Stimulated activated CD4-positive, alpha-beta T cell treated with anti-CD3 and anti-CD28 coated beads, Interleukin-2, amount 100 ng/mL, for 24 hours (primary cell): ENCODE measurements around the gene UHRF1.
A peak's percentile ranks its signal among the peaks of the same experiment; 100 is the strongest.
"Not testable (repeated sequence)": the region's sequence is repeated elsewhere in the genome, so short reads cannot be mapped to it uniquely, and the experiment has no call there.

Experiments used
- DNase-seq, 2 donors: peaks; one replicate each; pipeline ENCODE4 v3.0.0-alpha.2; 2020

UHRF1 gene

GRCh38 chr19:4909156-4909896 is at the start of gene UHRF1:
UHRF1 (plus strand) TSS chr19:4909501; CDS start chr19:4910886, 1,385 bp downstream.
- peak; percentile 70 to 88 for DNase-seq

GRCh38 chr19:4859697-4860096 is 49.6 kb upstream of the UHRF1 start:
- no peak for DNase-seq

GRCh38 chr19:4861147-4861546 is 48.2 kb upstream of the UHRF1 start:
- no peak for DNase-seq

DNA sequence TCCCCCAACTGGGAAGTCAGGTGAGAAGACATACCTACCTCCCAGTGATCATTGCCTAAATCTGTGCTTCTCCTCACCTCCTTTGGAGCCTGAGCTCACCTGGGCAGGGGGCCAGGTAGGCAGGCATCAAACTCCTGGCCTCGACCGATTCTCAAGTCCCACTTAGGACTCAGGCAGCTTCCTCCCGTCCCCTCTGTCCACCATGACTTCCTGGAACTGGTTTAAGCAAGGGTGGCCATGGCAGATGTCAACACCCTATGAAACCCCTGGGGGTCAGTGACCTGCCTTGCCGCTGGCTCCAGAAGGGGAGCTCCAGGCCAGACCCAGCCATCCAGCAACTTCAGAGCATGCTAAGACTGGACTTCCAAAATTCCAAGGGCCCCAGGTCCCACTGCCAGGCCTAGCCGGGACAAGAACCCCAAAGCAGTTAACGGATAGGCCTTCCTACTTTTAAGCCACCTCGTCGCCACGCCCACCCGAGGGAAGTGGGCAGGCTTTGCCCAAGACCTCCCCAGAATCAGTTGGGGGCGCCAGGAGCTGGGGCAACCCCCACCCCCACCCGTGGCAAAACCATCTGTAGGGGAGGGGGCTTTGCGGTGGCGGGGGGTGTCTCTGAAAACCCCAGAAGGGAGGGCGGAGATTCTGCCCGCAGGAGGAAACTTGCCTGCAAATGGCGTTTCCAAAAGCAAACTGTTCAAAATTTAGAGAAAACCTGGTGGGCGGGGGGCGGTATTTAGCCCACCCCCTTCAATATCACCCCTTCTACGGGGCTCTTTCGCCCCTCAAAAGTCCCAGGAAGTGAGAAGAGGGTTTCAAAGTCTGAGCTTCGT is 42.5 kb upstream of the UHRF1 start:
- peak; percentile 48 to 56 for DNase-seq

DNA sequence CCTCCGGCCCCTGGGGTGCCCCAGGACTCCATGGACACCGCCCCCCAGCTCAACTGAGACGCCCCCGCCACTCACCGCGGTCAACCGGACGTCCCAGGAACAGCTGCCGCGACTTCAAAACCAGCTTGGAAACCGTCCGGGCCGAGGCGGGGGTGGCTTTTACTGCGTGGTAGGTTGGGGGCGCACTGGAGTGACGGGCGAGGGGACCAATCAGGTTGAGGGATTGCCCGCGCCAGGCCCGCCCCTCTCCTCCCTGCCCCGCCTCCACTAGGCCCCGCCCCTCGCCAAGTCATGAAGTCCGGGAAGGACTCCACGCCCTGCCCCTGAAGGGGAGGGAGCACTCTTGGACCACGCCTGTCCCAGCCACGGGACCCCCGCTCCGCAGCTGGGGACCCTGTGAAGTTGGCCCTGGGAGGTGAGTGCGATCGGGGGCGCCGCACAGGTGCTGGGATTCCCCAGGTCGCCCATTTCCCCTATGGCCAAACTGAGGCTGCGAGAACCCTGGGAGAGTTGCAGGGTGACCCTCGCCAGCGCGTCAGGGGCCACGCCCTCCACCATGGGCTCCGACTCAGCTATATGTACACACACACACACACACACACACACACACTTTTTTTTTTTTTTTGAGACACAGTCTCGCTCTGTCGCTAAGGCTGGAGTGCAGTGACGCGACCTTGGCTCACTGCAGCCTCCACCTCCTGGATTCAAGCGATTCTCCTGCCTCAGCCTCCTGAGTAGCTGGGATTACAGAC is 41.6 kb upstream of the UHRF1 start, which contains the start of gene PLIN3:
Gene PLIN3 (minus strand): TSS at position 134 of the 752 bp plus-strand sequence. CDS start 6,273 bp downstream, outside the sequence.
- DNase-seq: peak; percentile 93 to 96

DNA sequence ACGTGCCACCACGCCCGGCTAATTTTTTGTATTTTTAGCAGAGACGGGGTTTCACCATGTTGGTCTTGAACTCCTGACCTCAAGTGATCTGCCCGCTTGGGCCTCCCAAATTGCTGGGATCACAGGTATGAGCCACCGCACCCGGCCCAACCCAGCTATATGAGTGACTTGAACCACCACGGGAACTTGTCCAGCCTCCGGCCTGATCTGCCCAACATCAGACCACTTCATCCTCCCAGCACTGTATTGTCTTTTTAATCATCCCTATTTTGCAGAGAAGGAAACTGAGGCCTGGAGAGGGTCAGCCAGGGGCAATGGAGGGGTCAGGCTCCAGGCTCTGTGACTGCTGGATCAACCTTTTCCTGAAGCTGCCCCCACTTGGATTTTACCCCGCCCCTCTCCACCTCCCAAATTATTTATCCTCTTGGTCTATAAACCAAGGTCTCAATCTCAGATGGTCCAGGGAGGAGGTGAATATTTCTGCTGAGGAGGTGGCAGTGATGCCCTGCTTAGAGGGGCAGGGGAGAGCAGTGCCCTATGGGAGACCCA is 40.9 kb upstream of the UHRF1 start:
- no peak for DNase-seq

DNA sequence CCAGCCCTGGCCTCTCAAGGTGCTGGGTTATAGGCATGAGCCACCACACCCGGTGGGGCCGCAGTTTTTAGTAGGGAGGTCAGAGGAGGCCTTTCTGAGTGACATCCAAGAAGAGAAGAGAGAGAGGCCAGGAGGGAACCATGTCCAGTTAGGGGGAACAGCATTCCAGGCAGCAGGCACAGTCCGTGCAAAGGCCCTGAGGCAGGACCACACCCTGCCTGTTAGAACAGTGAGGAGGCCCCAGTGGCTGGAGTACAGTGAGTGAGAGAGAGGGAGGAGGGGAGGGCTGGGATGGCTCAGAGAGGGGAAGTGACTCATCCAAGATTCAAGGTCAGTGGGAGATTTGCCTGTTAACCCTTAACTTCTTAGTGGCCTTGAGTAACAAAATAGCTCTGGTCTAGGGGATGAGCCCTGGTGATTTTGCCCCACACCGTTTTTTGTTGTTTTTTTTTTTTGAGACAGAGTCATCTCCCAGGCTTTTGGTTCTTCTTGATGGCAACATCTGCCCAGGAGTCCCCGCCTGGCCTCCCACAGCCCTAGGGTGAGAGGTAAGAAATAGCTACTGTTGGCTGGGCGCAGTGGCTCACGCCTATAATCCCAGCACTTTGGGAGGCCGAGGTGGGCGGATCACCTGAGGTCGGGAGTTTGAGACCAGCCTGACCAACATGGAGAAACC is 39.1 kb upstream of the UHRF1 start:
- peak; percentile 26 to 28 for DNase-seq

GRCh38 chr19:4871711-4872110 is 37.6 kb upstream of the UHRF1 start:
- DNase-seq: no peak

DNA sequence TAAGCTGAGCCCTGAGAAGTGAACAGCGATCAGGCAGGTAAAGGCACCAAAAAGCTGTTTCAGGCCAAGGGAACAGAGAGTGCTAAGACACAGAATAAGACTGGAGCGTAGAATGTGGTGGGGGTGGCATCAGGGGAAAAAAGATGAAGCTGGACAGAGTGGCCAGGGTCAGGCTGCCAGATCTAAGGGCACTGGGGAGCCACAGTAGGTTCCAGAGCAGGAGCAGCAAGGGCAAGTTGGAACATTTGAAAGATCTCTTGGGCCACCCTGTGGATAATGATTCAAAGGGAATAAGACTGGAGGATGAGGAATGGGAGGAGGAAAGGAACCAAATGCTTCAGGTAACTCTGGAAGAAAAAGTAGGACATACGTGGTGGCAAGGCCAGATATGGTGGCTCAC is 35.4 kb upstream of the UHRF1 start:
- DNase-seq: no peak

GRCh38 chr19:4877753-4878490 is 31.4 kb upstream of the UHRF1 start:
- no peak for DNase-seq

DNA sequence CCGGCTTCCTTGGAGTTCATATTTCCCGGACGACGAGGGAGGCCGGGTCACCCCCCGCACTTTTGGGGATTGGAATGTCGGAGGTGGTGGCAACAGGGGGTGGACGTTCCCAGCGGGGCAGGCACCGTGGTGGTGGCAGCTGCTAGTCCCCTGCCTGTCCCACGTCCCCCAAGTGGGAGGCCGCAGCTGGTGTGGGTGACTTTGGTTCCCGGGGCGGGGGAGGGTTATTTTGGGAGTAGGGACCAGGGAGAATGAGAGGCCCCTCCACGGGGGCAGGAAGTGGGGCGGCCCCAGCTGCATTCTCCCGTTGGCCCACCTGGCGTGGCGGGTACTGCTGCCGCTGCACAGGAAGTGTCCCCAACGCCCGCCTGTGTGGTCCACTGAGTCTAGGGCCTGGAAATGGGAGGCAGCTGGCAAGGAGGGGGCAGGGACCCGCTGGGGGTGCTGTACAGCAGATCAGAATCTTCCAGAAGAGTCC is 30.8 kb upstream of the UHRF1 start:
- DNase-seq: peak in 1 of 2 donors; percentile 17

DNA sequence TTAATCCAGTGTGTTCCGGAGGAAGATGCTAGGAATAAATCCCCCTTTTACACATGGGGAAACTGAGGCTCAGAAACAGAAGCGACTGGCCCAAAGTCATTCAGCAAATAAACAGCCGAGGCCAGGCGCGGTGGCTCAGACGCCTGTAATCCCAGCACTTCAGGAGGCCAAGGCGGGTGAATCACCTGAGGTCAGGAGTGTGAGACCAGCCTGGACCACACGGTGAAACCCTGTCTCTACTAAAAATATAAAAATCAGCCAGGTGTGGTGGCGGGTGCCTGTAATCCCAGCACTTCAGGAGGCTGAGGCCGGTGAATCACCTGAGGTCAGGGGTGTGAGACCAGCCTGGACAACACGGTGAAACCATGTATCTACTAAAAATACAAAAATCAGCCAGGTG is 30.3 kb upstream of the UHRF1 start:
- DNase-seq: no peak

DNA sequence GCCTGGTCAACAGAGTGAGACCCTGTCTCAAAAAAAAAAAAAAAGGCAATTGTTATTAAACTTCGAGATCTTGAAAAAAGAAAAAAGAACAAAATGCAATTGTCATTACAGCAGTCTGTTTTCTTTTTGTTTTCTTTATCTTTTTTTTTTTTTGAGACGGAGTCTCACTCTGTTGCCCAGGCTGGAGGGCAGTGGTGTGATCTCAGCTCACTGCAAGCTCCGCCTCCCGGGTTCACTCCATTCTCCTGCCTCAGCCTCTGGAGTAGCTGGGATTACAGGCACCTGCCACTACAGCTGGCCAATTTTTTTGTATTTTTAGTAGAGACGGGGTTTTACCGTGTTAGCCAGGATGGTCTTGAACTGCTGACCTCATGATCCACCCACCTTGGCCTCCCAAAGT is 26.4 kb upstream of the UHRF1 start:
- not testable (repeated sequence) for DNase-seq

DNA sequence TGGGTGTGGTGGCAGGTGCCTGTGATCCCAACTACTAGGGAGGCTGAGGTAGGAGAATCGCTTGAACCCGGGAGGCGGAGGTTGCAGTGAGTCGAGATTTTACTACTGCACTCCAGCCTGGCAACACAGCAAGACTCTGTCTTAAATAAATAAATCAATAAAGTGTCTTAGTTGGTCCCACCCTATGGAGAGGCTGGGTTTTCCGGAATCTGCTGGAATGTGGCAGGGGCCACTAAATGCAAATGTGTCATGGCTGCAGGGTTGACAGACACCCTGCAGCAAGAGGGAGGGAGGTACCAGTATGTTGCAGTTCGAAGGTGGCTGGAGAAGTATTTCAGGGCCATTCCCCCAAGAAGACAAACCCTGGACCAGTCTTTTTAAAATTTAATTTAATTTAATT is 24.3 kb upstream of the UHRF1 start:
- not testable (repeated sequence) for DNase-seq

DNA sequence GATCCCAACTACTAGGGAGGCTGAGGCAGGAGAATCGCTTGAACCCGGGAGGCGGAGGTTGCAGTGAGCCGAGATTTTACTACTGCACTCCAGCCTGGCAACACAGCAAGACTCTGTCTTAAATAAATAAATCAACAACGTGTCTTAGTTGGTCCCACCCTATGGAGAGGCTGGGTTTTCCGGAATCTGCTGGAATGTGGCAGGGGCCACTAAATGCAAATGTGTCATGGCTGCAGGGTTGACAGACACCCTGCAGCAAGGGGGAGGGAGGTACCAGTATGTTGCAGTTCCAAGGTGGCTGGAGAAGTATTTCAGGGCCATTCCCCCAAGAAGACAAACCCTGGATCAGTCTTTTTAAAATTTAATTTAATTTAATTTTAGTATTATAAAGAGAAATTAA is 21.5 kb upstream of the UHRF1 start:
- DNase-seq: not testable (repeated sequence)

GRCh38 chr19:4889034-4889815 is 20.1 kb upstream of the UHRF1 start:
- DNase-seq: no peak

DNA sequence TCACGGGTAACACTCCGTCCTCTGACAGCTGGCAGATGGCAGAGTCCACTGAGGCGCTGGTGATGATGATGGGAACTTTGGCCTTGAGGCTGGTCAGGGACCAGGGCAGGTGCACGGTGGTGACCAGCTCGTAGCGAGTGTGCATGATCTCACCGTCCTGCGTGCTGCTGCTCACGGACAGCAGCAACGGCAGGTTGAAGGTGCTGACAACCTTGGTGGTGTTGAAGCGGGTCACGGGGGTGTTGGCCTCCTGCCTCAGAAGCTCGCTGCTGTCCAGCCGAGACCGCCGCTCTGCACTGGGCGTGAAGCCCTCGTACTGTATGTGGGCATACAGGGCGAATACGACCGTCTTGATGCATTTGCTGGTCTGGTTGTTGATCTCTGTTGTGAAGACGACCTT is 18.2 kb upstream of the UHRF1 start:
- DNase-seq: no peak

GRCh38 chr19:4892962-4893361 is 16.3 kb upstream of the UHRF1 start:
- not testable (repeated sequence) for DNase-seq

DNA sequence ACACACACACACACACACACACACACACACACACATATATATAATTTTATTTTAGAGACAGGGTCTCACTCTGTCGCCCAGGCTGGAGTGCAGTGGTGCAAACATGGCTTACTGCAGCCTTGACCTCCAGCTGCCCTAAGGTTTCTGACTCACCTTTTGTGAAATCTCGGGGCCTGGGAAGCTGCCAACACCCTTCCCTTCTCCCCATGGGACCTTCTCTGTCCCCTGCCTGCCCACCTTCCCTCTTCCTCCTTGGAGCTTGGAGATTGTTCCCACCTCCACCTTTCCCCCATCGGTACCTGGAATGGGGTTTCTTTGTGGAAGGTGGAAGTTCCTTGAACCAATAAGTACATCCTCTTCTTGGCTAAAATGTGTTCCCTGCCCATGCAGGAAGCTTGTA is 12.9 kb upstream of the UHRF1 start:
- no peak for DNase-seq

GRCh38 chr19:4897146-4897545 is 12.2 kb upstream of the UHRF1 start:
- no peak for DNase-seq

GRCh38 chr19:4900879-4901278 is 8.4 kb upstream of the UHRF1 start:
- not testable (repeated sequence) for DNase-seq
